ENCODE data around the gene PTPRT. TPM values are rescaled to one million over a fixed set of nuclear protein-coding genes. Genes with fewer than 3 reads are reported as not detected.

Gene PTPRT
- total and polyA plus RNA-seq, 4 donors = 0.03 to 0.19 (median 0.18) TPM; not detected in 1

- H3K27ac ChIP-seq (ENCODE audit: low read depth in 1 of 2, low read length in 2 of 2) = no peak overlapping the region
- H3K27me3 ChIP-seq (ENCODE audit: control insufficient read depth in 1 of 2, insufficient read depth in 2 of 2, low read length in 1 of 2) = no peaks in the 10 kb centered on the region
- intact Hi-C loops (cut with DNase I) = no loop called here
- no peak for ATAC-seq (ENCODE audit: low FRiP score)
- 63 to 67% methylated on average over 7 of the region's 7 CpGs for WGBS, 2 donors
- no peaks in the 10 kb centered on the region for H3K4me1 ChIP-seq (ENCODE audit: control insufficient read depth in 1 of 2, insufficient read depth in 2 of 2, low read length in 2 of 2)
- no peak for DNase-seq
- H3K36me3 ChIP-seq (ENCODE audit: control insufficient read depth in 1 of 2, insufficient read depth in 2 of 2, low read length in 1 of 2) = no peaks in the 10 kb centered on the region
- no peaks in the 10 kb centered on the region for H3K9me3 ChIP-seq (ENCODE audit: control insufficient read depth, low read length)
- H3K4me3 ChIP-seq (ENCODE audit: low read length in 2 of 2) = no peak overlapping the region
Measured at GRCh38 chr20:42576167-42576566, 613.5 kb downstream of the PTPRT start.

GRCh38 chr20:42572320-42573016 lies 617.2 kb downstream of the PTPRT start:
- Histone ChIP-seq H3K27ac (ENCODE audit: low read depth in 1 of 2, low read length in 2 of 2) (no peak overlapping the region), H3K36me3 (ENCODE audit: control insufficient read depth in 1 of 2, insufficient read depth in 2 of 2, low read length in 1 of 2) (no peaks in the 10 kb centered on the region), H3K4me3 (ENCODE audit: low read length in 2 of 2) (no peak overlapping the region), H3K4me1 (ENCODE audit: control insufficient read depth in 1 of 2, insufficient read depth in 2 of 2, low read length in 2 of 2) (no peaks in the 10 kb centered on the region), H3K9me3 (ENCODE audit: control insufficient read depth, low read length) (no peaks in the 10 kb centered on the region), H3K27me3 (ENCODE audit: control insufficient read depth in 1 of 2, insufficient read depth in 2 of 2, low read length in 1 of 2) (no peaks in the 10 kb centered on the region)
- ATAC-seq (ENCODE audit: low FRiP score) = no peak
- DNase-seq = no peak
- intact Hi-C loops (cut with DNase I) = no loop called here
- 64 to 70% methylated on average over 2 of the region's 2 CpGs for WGBS, 2 donors

- WGBS, 2 donors = 82 to 84% methylated on average over 1 of the region's 1 CpG
- H3K27me3 ChIP-seq (ENCODE audit: control insufficient read depth in 1 of 2, insufficient read depth in 2 of 2, low read length in 1 of 2) = no peaks in the 10 kb centered on the region
Measured at GRCh38 chr20:42567409-42567808, 622.3 kb downstream of the PTPRT start.

GRCh38 chr20:42565235-42565995 lies 624.3 kb downstream of the PTPRT start:
- intact Hi-C loops (cut with DNase I) = no loop called here
- Histone ChIP-seq H3K36me3 (ENCODE audit: control insufficient read depth in 1 of 2, insufficient read depth in 2 of 2, low read length in 1 of 2) (no peaks in the 10 kb centered on the region), H3K27ac (ENCODE audit: low read depth in 1 of 2, low read length in 2 of 2) (no peak overlapping the region), H3K4me1 (ENCODE audit: control insufficient read depth in 1 of 2, insufficient read depth in 2 of 2, low read length in 2 of 2) (no peaks in the 10 kb centered on the region), H3K4me3 (ENCODE audit: low read length in 2 of 2) (no peak overlapping the region), H3K9me3 (ENCODE audit: control insufficient read depth, low read length) (no peaks in the 10 kb centered on the region), H3K27me3 (ENCODE audit: control insufficient read depth in 1 of 2, insufficient read depth in 2 of 2, low read length in 1 of 2) (no peaks in the 10 kb centered on the region)
- WGBS, 2 donors = 67 to 74% methylated on average over 9 of the region's 9 CpGs
- no peak for DNase-seq
- ATAC-seq (ENCODE audit: low FRiP score) = no peak

More at GRCh38 chr20:42567409-42567808, 622.3 kb downstream of the PTPRT start:
- intact Hi-C loops (cut with DNase I) = no loop called here
- H3K36me3 ChIP-seq (ENCODE audit: control insufficient read depth in 1 of 2, insufficient read depth in 2 of 2, low read length in 1 of 2) = no peaks in the 10 kb centered on the region
- ATAC-seq (ENCODE audit: low FRiP score) (no peak), DNase-seq (no peak)
- H3K27ac ChIP-seq (ENCODE audit: low read depth in 1 of 2, low read length in 2 of 2) = no peak overlapping the region
- H3K4me3 ChIP-seq (ENCODE audit: low read length in 2 of 2) = no peak overlapping the region
- no peaks in the 10 kb centered on the region for H3K9me3 ChIP-seq (ENCODE audit: control insufficient read depth, low read length)
- H3K4me1 ChIP-seq (ENCODE audit: control insufficient read depth in 1 of 2, insufficient read depth in 2 of 2, low read length in 2 of 2) = no peaks in the 10 kb centered on the region

GRCh38 chr20:42559665-42560064 lies 630.0 kb downstream of the PTPRT start:
- Histone ChIP-seq H3K36me3 (ENCODE audit: control insufficient read depth in 1 of 2, insufficient read depth in 2 of 2, low read length in 1 of 2) (no peaks in the 10 kb centered on the region), H3K9me3 (ENCODE audit: control insufficient read depth, low read length) (peaks cover 2% of the 10 kb centered on the region), H3K27ac (ENCODE audit: low read depth in 1 of 2, low read length in 2 of 2) (no peak overlapping the region), H3K4me1 (ENCODE audit: control insufficient read depth in 1 of 2, insufficient read depth in 2 of 2, low read length in 2 of 2) (no peaks in the 10 kb centered on the region), H3K27me3 (ENCODE audit: control insufficient read depth in 1 of 2, insufficient read depth in 2 of 2, low read length in 1 of 2) (no peaks in the 10 kb centered on the region), H3K4me3 (ENCODE audit: low read length in 2 of 2) (no peak overlapping the region)
- DNase-seq (no peak), ATAC-seq (ENCODE audit: low FRiP score) (no peak)
- WGBS, 2 donors = 89 to 91% methylated on average over 4 of the region's 4 CpGs
- intact Hi-C loops (cut with DNase I) = no loop called here

- ATAC-seq (ENCODE audit: low FRiP score) = no peak
- intact Hi-C loops (cut with DNase I) = no loop called here
Measured at GRCh38 chr20:42556575-42556974, 633.1 kb downstream of the PTPRT start.

GRCh38 chr20:42553374-42553773 lies 636.3 kb downstream of the PTPRT start:
- 60 to 64% methylated on average over 2 of the region's 2 CpGs for WGBS, 2 donors
- Histone ChIP-seq H3K4me3 (ENCODE audit: low read length in 2 of 2) (no peak overlapping the region), H3K4me1 (ENCODE audit: control insufficient read depth in 1 of 2, insufficient read depth in 2 of 2, low read length in 2 of 2) (no peaks in the 10 kb centered on the region), H3K36me3 (ENCODE audit: control insufficient read depth in 1 of 2, insufficient read depth in 2 of 2, low read length in 1 of 2) (no peaks in the 10 kb centered on the region), H3K9me3 (ENCODE audit: control insufficient read depth, low read length) (no peaks in the 10 kb centered on the region), H3K27me3 (ENCODE audit: control insufficient read depth in 1 of 2, insufficient read depth in 2 of 2, low read length in 1 of 2) (no peaks in the 10 kb centered on the region), H3K27ac (ENCODE audit: low read depth in 1 of 2, low read length in 2 of 2) (no peak overlapping the region)
- no peak for DNase-seq
- no peak for ATAC-seq (ENCODE audit: low FRiP score)
- intact Hi-C loops (cut with DNase I) = no loop called here

More at GRCh38 chr20:42556575-42556974, 633.1 kb downstream of the PTPRT start:
- Histone ChIP-seq H3K36me3 (ENCODE audit: control insufficient read depth in 1 of 2, insufficient read depth in 2 of 2, low read length in 1 of 2) (no peaks in the 10 kb centered on the region), H3K27me3 (ENCODE audit: control insufficient read depth in 1 of 2, insufficient read depth in 2 of 2, low read length in 1 of 2) (no peaks in the 10 kb centered on the region), H3K9me3 (ENCODE audit: control insufficient read depth, low read length) (peaks cover 2% of the 10 kb centered on the region), H3K4me1 (ENCODE audit: control insufficient read depth in 1 of 2, insufficient read depth in 2 of 2, low read length in 2 of 2) (no peaks in the 10 kb centered on the region), H3K4me3 (ENCODE audit: low read length in 2 of 2) (no peak overlapping the region), H3K27ac (ENCODE audit: low read depth in 1 of 2, low read length in 2 of 2) (no peak overlapping the region)
- WGBS, 2 donors = 90 to 95% methylated on average over 2 of the region's 2 CpGs
- no peak for DNase-seq

GRCh38 chr20:42549496-42549895 lies 640.2 kb downstream of the PTPRT start:
- H3K36me3 ChIP-seq (ENCODE audit: control insufficient read depth in 1 of 2, insufficient read depth in 2 of 2, low read length in 1 of 2) = no peaks in the 10 kb centered on the region
- WGBS, 2 donors = 63 to 67% methylated on average over 3 of the region's 3 CpGs
- DNase-seq = no peak

GRCh38 chr20:42544926-42545325 lies 644.8 kb downstream of the PTPRT start:
- H3K27me3 ChIP-seq (ENCODE audit: control insufficient read depth in 1 of 2, insufficient read depth in 2 of 2, low read length in 1 of 2) = no peaks in the 10 kb centered on the region
- no peaks in the 10 kb centered on the region for H3K36me3 ChIP-seq (ENCODE audit: control insufficient read depth in 1 of 2, insufficient read depth in 2 of 2, low read length in 1 of 2)
- ATAC-seq (ENCODE audit: low FRiP score) (no peak), DNase-seq (no peak)
- H3K27ac ChIP-seq (ENCODE audit: low read depth in 1 of 2, low read length in 2 of 2) = no peak overlapping the region
- H3K4me1 ChIP-seq (ENCODE audit: control insufficient read depth in 1 of 2, insufficient read depth in 2 of 2, low read length in 2 of 2) = no peaks in the 10 kb centered on the region
- intact Hi-C loops (cut with DNase I) = no loop called here
- 88% methylated on average over 5 of the region's 5 CpGs for WGBS, 2 donors
- H3K4me3 ChIP-seq (ENCODE audit: low read length in 2 of 2) = no peak overlapping the region
- no peaks in the 10 kb centered on the region for H3K9me3 ChIP-seq (ENCODE audit: control insufficient read depth, low read length)

More at GRCh38 chr20:42549496-42549895, 640.2 kb downstream of the PTPRT start:
- Histone ChIP-seq H3K27me3 (ENCODE audit: control insufficient read depth in 1 of 2, insufficient read depth in 2 of 2, low read length in 1 of 2) (no peaks in the 10 kb centered on the region), H3K27ac (ENCODE audit: low read depth in 1 of 2, low read length in 2 of 2) (no peak overlapping the region), H3K9me3 (ENCODE audit: control insufficient read depth, low read length) (no peaks in the 10 kb centered on the region), H3K4me3 (ENCODE audit: low read length in 2 of 2) (no peak overlapping the region), H3K4me1 (ENCODE audit: control insufficient read depth in 1 of 2, insufficient read depth in 2 of 2, low read length in 2 of 2) (no peaks in the 10 kb centered on the region)
- ATAC-seq (ENCODE audit: low FRiP score) = no peak
- intact Hi-C loops (cut with DNase I) = no loop called here

All from aorta (tissue), 5 donors.